ENCODE measurements around the gene ULK4.

ULK4 gene

DNA sequence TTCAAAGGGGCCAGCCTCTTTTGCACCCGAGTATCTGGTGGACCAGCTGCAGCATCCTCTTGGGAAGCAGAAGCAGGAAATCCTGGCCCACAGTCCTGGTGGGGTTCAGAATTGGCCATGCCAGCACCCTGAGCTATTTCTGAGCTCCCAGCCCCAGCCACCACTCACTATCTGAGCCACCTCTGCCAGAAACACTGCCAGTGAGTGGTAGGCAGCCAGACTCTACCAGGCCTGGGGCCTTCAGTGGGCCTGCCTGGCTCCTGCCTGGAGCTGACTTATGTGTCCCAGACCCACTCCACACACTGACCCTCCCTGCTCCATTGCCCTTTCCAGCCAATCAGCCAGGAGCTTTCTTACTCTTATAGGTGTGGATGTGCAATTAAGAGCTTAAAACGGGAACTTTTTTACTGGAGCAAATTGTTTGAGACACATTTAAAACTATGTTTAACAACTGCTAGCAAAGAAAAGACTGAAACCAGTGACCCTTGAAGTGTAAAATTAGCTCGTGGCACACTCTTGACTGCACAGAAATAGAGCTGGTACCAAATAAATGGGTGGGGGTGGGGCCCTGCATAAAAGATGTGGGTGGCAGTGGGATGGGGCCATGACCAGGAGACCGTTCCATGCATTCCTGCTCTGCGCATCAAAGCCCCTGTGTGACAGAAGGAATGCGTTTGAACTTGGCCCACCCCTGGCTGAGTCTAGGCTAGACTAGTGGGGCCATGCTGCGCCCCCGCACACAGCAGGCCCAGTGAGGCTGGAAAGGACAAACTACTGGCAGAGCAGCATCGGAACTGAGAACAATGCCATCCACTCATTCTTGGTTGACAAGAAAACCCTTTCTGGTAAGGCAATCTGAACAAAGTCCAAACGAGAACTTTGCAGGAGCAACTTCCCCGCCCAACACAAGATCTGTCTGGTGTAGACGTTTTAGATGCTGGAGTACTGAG is 714.6 kb downstream of the ULK4 start:
- DNase-seq, result peak in 1 of 10 donors; percentile 25

DNA sequence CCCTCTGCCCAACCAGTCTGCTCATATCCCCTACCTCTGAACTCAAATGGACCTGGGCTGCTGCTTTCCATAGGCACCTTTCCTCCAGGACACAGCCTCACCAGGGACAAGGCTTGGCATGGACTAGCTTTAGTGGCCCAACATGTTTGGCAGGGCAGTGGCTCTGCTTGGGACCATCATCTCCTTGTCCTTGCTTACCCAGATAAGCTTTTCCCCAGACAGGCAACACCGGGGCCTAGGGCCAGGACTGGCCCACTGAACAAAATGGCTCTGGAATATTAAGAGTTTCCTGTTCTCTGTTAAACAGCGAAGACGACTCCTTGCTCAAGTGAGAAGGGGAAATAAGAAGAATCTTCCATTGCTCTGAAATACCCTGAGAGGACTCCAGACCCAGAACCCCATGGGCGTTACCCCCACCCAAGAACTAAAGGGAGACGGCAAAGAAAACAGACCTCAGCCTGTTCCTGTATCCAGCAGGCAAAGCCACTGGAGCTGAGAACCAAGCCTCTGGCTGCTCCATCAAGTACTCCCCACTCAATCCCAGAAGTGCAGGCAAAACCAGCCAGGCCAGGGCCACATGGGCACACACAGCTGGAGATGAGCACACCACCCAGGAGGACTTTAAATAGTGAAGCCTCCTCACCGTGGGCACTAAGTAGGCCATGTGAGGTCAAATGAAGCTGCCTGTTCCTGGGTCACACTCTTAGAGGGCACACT is 717.1 kb downstream of the ULK4 start:
- intact Hi-C loops (cut with DNase I), result no loop called here

More for the DNA sequence above, 714.6 kb downstream of the ULK4 start:
- intact Hi-C loops (cut with DNase I), result no loop called here

DNA sequence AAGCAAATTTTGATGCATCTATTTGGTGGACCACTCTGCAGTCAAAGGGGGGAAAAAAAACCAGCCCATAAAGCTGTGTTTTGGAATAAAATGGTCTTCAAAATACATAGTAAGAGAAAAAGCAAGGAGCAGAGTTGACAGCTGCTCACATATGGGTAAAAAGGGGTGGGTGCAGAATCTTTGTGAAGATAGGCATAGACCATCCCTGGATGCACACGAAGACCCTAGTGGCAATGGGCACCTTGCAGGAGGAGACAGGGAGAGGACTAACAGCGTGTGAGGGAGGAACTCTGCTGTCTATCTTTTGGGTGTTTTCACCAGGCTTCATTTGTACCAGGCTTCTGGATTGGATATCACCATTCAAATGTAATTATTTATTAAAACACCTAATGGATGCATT is 718.7 kb downstream of the ULK4 start:
- DNase-seq, result no peak
- intact Hi-C loops (cut with DNase I), result no loop called here

More for the DNA sequence above, 717.1 kb downstream of the ULK4 start:
- DNase-seq, result no peak

DNA sequence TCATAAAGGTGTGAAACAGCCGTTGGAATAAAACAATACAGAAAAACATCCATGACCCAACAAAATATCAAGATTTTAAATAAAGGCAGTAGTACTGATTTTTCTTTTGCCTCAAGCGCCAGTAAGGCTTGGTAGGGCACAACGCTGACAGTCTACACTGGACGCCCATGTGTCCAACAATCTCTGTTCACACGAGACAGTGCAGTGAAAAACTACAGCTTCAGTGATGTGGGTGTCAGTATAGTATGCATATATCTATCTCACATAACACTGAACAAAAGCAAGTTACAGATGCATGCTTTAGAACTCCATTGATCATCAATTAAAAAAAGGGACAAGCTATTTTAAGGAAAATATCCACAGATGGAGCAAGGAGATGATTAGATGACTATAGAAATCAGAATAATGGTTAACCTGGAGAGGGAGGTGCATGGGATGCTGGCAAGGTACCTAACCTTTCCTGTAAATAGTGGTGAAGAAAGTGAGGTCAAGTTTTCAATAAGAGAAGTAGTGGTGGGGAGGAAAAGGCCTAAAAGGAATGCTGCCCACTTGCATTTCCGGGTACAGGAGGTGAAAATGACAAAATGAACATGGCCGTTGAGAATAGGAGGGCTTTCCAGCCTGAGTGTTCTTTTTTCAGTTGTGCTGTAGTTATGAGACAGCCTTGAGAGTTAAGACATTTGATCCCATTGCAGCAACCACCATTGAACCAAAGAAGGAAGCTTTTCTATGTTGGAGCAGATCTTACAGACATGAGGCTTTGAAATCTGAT is 719.9 kb downstream of the ULK4 start:
- DNase-seq, result no peak
- intact Hi-C loops (cut with DNase I), result no loop called here

DNA sequence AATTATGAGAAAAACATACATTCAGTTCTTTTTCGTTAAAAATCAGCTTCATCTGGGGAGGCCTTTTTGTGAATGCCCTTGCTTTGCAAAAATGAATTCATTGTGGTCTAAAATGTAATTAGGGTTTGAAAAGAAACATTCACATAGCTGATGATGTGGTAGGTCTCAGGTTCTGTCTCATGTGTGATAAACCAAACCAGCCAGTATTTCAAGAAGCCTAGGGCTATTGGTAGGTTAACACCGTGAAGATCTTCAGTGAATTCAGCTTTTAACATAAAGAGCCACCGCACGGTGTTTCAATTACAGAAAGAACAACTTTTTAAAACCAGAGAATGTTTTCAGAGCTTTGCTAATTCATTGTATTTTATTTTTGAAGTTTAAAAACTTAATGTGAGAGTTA is 720.7 kb downstream of the ULK4 start:
- intact Hi-C loops (cut with DNase I), result no loop called here
- no peak for DNase-seq

DNA sequence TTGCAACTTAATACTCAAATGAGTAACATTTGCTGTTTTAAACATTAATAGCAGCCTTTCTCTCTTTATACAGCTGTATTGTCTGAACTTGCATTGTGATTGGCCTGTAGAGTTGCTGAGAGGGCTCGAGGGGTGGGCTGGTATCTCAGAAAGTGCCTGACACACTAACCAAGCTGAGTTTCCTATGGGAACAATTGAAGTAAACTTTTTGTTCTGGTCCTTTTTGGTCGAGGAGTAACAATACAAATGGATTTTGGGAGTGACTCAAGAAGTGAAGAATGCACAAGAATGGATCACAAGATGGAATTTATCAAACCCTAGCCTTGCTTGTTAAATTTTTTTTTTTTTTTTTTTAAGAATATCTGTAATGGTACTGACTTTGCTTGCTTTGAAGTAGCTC is 722.3 kb downstream of the ULK4 start:
- intact Hi-C loops (cut with DNase I), result no loop called here
- no peak for DNase-seq

DNA sequence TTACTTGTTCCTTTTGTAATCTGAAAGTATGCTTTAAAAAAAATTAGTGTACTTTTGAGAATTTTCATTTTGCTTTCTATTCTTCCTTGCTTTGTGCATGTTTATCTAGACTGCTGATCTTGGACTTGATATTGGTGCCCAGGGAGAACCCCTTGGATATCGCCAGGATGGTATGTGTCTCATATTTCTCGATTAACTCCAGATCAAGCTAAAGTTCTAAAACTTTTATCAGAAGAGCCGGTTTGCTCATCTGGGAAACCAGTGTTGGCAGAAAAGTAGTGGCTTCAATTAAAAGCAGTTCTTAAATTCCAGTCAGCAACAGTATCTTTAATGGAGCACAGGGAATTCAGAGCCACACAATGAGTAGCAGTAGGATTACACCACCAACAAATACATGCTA is 724.0 kb downstream of the ULK4 start:
- intact Hi-C loops (cut with DNase I), result no loop called here
- no peak for DNase-seq

DNA sequence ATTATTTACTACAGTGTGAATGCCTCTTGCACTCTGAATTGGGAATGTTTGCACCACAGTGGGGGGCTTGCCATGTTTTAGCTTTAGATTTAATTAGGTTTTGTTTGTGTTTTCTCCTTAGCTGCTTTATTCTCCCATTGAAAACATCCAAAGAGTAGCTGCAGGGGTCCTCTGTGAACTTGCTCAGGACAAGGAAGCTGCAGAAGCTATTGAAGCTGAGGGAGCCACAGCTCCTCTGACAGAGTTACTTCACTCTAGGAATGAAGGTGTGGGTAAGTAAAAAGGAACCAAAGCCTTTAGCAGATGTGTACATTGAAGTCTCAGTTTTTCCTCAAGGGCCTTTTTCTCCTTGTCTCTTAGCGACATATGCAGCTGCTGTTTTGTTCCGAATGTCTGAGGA is 725.7 kb downstream of the ULK4 start:
- intact Hi-C loops (cut with DNase I), result no loop called here
- DNase-seq, result no peak

DNA sequence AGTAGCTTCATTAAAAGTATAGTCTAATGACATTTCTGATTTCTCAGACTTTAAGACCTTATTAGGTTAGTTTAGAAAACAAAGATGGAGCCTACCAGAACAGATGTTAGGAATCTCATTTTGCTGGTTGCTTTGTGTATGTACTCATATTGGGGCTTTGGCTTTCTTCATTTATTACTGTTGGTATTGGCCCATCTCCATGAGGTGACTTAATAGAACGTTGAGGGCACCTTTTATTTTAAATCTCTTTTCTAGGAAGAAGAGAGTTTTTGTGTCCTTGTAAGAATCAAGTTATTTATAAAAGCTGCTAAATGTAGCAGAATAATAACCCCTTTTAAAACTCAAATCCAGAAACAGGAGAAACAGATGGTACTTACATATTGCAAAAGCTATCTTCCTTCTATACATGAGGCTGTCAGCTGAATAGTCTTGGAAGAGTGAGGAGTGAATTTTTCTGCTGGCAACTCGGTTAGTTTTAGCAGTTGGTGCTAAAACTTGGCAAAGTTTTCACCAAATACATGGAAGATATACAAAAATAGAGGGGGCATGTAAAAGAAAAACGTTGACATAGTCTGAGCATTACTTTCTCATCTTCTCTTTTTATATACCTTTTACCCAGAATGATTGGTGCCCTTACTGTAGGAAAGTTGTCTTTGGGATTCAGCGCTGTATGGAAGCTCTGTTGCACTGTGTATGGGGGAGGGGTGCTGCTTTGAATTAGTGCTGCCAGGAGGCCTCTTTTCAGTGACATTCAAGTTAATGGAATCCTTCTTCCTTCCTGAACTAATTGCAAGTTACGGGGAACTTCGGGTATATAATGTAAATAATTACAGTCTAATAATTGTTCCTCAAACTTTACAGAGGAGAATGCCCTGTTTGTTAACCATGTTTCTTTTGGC is 726.8 kb downstream of the ULK4 start:
- DNase-seq, result no peak
- intact Hi-C loops (cut with DNase I), result no loop called here

DNA sequence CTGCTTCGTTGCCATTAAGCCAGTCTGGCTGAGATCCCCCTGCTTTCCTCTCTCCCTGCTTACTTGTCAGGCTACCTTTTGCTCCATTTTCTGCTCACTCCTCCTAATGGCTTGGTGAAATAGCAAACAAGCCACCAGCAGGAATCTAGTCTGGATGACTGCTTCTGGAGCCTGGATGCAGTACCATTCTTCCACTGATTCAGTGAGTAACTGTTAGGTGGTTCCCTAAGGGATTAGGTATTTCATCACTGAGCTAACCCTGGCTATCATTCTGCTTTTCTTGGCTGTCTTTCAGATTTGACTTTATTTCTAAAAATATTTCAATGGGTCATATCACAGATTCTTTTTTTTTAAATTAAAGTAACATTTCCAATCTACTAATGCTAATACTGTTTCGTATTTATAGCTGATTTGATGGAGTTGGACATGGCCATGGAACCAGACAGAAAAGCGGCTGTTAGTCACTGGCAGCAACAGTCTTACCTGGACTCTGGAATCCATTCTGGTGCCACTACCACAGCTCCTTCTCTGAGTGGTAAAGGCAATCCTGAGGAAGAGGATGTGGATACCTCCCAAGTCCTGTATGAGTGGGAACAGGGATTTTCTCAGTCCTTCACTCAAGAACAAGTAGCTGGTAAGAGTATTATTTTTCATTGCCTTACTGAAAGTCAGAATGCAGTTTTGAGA is 737.6 kb downstream of the ULK4 start:
- DNase-seq, result no peak
- intact Hi-C loops (cut with DNase I), result no loop called here

DNA sequence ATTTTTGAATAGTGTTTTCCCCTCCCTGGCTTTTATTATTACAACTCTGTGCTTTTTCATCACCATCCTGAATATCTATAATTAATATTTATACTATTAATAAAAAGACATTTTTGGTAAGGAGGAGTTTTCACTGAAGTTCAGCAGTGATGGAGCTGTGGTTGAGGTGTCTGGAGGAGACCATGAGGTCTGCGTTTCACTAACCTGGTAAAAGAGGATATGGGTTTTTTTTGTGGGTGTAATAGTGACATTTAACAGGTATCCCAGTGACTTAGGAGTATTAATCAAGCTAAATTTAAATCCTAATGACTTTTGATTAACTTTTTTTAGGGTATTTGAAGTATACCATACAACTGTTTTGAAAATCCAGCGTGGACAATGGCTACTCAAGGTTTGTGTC is 738.2 kb downstream of the ULK4 start:
- intact Hi-C loops (cut with DNase I), result no loop called here
- DNase-seq, result no peak

DNA sequence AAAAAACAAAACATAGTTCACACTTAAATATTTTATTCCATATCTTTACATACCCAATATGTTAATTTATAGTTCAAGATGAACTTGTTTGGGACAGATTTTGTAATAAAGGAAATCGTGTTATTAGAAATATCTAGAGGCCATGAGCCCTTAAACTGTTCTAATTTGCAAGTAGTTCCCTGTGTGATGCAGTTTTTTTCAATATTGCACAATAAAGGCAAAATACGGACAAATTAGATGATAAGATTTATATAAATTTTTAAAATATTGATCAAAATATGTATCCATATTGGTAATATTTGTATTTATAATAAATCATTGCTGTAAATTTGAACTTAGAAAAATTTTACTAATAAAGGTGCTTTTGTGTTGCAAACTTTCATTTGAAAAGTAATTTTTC is 738.8 kb downstream of the ULK4 start:
- no peak for DNase-seq
- intact Hi-C loops (cut with DNase I), result no loop called here

DNA sequence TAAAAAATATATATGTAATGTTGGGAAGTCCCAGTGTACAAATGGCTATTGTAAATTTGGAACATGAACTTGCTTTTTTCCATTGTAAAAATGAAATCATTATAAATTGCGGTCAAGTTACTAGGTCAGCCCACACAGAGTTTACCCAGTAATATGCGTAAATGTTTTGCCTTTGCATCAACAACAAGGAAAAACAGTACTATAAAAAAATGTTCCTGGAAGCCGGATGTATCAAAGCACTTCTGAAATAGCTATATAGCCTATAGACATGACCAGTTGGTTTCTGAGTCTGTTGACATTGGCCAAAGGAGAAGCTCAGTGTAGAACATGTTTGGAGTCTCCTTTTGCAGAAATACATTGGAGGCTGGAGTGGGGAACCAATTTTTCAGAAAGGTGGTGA is 739.4 kb downstream of the ULK4 start:
- no peak for DNase-seq
- intact Hi-C loops (cut with DNase I), result no loop called here

DNA sequence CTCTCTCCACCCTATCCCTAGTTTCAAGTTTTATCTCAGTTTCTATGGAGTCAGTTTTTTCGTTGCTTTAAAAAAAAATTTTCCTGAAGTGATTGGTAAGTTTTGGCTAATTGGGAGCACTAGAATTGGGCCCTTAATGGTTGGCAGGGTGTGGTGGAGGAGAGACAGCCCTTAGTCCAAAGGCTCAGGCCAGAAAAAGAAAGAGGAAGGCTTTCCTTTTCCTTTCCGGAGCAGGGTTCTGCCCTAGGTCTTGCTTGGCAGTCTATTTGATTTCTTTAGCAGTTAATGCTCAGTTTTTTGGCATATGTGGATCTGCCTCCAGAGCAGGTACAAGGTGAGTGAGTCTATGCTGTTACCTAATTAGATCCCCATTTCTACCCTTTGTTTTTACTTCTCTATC is 739.9 kb downstream of the ULK4 start:
- intact Hi-C loops (cut with DNase I), result no loop called here
- no peak for DNase-seq

DNA sequence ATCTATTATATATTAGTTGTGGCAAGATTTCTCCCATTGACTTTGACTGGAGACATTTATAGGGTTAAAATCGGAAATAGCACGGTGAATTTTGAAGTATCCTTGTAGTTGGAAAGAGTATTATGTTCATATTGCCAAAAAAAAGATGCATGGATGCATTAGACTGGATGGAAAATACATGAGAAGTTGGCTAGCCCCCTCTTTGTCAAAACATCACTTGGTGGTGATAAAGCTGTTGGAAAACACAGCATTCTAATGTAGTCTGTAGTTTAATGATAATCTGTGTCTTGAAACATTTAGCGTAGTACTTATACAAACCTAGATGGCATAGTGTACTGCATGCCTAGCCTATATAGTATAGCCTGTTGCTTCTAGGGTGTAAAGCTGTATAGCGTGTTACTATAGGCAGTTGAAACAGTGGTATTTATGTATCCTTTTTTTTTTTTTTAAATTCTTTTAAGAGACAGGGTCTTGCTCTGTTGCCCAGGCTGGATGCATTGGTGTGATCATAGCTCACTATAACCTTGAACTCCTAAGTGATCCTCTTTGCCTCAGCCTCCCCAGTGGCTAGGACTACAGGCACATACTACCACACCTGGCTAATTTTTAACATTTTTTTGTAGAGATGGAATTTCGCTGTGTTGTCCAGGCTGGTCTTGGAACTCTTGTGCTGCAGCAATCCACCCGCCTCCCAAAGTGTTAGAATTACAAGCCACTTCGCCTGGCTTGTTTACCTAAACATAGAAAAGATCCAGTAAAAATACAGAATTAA is 740.8 kb downstream of the ULK4 start:
- DNase-seq, result no peak
- intact Hi-C loops (cut with DNase I), result no loop called here

DNA sequence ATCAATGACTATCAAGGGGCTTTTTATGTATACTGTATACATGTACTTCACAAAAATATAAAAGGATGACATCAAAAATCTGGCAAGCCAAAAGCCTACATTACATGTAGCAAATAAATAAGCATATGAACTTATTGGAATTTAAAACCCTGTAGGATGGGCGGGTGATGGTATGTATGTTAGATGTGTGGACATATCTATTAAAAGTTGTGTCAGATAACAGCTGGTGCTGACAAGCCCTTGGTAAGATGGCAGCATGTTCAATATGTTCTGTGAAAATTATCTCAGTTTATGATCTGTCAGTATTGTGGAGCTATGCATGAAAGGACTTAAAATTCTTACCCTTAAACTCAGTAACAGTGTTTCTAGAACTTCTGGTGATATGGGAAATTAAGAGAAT is 742.5 kb downstream of the ULK4 start:
- no peak for DNase-seq
- intact Hi-C loops (cut with DNase I), result no loop called here

DNA sequence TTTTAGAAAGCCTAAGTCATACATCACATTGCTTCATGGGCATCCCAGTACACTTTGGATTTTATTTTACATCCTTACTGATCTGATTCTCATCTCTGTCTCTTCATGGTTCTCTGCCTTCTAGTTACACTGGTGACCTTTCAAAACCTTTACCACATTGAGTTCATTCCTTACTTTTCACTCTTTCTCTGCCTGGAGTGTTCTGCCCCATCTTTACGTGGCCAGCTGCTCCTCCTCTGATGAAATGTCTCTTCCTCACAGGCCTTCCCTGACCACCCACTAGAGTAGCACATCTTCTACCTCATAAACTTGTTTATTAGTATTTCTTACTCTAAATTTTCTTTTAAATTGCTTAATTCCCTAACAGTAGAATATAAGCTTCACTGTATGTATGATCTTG is 744.9 kb downstream of the ULK4 start:
- no peak for DNase-seq
- intact Hi-C loops (cut with DNase I), result no loop called here

DNA sequence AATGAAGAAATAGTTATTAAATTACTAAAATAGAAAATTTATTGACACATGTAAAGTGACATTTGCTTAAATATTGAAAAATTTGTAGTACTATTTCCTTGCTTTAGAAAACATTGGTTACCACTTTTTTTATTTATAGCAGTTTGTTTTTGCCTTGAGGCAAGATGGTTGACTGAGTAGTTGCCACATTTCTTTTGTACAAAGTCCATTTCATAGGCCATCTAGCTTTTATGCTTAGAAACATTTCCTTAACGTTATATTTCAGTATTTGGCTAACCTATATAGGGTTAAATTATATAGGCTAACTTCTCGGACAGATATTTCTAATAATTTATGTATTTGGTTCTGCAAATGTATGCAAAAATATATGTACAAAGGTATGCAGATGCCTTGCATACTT is 745.5 kb downstream of the ULK4 start:
- intact Hi-C loops (cut with DNase I), result no loop called here
- DNase-seq, result no peak

DNA sequence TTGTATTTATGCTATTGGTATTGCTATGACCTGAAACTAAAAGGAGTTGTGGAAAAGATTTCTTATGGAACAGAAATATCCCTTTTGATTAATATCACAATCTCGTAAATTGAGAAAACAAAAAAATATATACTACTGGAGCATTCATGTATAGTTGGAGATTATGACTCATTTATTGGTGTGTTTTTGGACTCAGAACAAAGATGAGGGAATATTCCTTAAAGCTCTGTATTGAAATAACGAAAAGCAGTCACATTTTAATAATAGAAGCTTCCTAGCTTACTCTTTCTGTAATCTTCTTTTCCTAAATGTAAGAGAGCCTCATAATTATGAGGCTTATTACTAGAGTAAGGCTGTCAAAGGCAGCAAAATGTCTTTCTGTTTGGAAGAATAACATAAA is 748.3 kb downstream of the ULK4 start:
- intact Hi-C loops (cut with DNase I), result no loop called here

More for the DNA sequence above, 748.3 kb downstream of the ULK4 start:
- DNase-seq, result no peak

All from posterior cingulate gyrus (tissue), 11 donors.